ENCODE measurements around the gene GSTO1. TPM values are rescaled to one million over a fixed set of nuclear protein-coding genes. Genes with fewer than 3 reads are reported as not detected.
A peak's percentile ranks its signal among the peaks of the same experiment; 100 is the strongest.

The GSTO1 gene
- total and polyA plus RNA-seq, 2 of the 13 experiments (the other 11 are each of a cell fraction or from before 2014, with no cell fraction given) = 228 to 300 TPM

DNA sequence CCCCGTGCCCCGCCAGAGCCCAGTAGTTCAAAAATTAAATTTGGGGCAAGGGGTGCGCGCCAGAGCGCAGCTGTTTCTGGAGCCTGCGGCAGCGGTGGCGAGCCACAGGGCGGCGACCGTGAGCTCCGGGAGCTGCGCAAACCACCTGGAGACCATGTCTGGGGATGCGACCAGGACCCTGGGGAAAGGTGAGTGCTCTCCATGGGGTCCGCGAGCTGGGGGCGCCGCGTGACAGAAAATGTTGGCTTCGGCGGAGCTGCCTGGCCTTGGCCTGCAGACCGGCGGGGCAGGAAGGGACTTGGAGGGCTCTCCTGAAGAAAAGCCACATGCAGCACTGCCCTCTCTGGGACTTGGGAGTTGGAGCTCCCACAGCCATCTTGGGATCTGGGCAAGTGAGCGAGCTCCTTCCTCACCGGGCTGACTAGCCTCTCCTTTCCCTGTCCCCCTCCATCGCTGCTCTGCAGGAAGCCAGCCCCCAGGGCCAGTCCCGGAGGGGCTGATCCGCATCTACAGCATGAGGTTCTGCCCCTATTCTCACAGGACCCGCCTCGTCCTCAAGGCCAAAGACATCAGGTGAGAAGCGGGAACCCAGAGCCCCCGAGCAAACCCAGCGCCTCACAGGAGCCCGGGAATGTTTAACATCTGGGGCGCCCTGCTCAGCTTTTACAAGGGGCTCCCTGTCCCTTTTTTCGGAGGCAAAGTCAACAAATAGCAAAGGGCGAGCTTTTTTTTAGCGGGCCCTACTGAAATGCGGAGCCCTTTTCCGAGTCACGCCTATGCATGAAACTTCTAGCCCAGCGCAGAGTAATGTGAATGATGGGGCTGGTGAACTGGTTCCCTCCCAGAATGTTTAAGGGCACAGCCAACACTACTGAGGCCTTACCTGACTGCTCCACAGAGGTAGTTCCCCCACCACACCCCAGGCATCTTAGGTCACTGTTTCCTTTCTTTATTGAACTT lies 20.4 kb downstream of the GSTO1 start (continued):
- TF ChIP-seq, protein P1, sequence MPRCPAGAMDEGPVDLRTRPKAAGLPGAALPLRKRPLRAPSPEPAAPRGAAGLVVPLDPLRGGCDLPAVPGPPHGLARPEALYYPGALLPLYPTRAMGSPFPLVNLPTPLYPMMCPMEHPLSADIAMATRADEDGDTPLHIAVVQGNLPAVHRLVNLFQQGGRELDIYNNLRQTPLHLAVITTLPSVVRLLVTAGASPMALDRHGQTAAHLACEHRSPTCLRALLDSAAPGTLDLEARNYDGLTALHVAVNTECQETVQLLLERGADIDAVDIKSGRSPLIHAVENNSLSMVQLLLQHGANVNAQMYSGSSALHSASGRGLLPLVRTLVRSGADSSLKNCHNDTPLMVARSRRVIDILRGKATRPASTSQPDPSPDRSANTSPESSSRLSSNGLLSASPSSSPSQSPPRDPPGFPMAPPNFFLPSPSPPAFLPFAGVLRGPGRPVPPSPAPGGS (CRISPR knock-in tag; IDR thresholded peaks at IDR 0.05) = no peak
- TF ChIP-seq, protein P2, sequence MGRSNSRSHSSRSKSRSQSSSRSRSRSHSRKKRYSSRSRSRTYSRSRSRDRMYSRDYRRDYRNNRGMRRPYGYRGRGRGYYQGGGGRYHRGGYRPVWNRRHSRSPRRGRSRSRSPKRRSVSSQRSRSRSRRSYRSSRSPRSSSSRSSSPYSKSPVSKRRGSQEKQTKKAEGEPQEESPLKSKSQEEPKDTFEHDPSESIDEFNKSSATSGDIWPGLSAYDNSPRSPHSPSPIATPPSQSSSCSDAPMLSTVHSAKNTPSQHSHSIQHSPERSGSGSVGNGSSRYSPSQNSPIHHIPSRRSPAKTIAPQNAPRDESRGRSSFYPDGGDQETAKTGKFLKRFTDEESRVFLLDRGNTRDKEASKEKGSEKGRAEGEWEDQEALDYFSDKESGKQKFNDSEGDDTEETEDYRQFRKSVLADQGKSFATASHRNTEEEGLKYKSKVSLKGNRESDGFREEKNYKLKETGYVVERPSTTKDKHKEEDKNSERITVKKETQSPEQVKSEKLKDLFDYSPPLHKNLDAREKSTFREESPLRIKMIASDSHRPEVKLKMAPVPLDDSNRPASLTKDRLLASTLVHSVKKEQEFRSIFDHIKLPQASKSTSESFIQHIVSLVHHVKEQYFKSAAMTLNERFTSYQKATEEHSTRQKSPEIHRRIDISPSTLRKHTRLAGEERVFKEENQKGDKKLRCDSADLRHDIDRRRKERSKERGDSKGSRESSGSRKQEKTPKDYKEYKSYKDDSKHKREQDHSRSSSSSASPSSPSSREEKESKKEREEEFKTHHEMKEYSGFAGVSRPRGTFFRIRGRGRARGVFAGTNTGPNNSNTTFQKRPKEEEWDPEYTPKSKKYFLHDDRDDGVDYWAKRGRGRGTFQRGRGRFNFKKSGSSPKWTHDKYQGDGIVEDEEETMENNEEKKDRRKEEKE (IDR thresholded peaks at IDR 0.05) = no peak
- peak; percentile 39; the same call in 1 of the 2 replicates for TF ChIP-seq MYC (CRISPR knock-in tag; IDR thresholded peaks at IDR 0.05; ENCODE audit: borderline replicate concordance)
- TF ChIP-seq YY1 (IDR thresholded peaks at IDR 0.05; ENCODE audit: insufficient read depth, insufficient replicate concordance, low read depth, low read length) = peak; percentile 70
- no peak for TF ChIP-seq FOXM1 (CRISPR knock-in tag; IDR thresholded peaks at IDR 0.05)
- TF ChIP-seq, protein P3, sequence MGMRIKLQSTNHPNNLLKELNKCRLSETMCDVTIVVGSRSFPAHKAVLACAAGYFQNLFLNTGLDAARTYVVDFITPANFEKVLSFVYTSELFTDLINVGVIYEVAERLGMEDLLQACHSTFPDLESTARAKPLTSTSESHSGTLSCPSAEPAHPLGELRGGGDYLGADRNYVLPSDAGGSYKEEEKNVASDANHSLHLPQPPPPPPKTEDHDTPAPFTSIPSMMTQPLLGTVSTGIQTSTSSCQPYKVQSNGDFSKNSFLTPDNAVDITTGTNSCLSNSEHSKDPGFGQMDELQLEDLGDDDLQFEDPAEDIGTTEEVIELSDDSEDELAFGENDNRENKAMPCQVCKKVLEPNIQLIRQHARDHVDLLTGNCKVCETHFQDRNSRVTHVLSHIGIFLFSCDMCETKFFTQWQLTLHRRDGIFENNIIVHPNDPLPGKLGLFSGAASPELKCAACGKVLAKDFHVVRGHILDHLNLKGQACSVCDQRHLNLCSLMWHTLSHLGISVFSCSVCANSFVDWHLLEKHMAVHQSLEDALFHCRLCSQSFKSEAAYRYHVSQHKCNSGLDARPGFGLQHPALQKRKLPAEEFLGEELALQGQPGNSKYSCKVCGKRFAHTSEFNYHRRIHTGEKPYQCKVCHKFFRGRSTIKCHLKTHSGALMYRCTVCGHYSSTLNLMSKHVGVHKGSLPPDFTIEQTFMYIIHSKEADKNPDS (CRISPR knock-in tag; IDR thresholded peaks at IDR 0.05) = no peak
- TF ChIP-seq, protein P4, sequence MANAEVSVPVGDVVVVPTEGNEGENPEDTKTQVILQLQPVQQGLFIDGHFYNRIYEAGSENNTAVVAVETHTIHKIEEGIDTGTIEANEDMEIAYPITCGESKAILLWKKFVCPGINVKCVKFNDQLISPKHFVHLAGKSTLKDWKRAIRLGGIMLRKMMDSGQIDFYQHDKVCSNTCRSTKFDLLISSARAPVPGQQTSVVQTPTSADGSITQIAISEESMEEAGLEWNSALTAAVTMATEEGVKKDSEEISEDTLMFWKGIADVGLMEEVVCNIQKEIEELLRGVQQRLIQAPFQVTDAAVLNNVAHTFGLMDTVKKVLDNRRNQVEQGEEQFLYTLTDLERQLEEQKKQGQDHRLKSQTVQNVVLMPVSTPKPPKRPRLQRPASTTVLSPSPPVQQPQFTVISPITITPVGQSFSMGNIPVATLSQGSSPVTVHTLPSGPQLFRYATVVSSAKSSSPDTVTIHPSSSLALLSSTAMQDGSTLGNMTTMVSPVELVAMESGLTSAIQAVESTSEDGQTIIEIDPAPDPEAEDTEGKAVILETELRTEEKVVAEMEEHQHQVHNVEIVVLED (CRISPR knock-in tag; IDR thresholded peaks at IDR 0.05; ENCODE audit: borderline replicate concordance) = no peak
- TF ChIP-seq PHF5A (CRISPR knock-in tag; IDR thresholded peaks at IDR 0.05; ENCODE audit: low read depth, unreplicated experiment) = no peak
- TF ChIP-seq MIER2 (CRISPR knock-in tag; IDR thresholded peaks at IDR 0.05) = no peak
- TF ChIP-seq PAWR (CRISPR knock-in tag; IDR thresholded peaks at IDR 0.05; ENCODE audit: borderline replicate concordance) = no peak
- TF ChIP-seq, protein P5, sequence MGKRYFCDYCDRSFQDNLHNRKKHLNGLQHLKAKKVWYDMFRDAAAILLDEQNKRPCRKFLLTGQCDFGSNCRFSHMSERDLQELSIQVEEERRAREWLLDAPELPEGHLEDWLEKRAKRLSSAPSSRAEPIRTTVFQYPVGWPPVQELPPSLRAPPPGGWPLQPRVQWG (CRISPR knock-in tag; IDR thresholded peaks at IDR 0.05; ENCODE audit: borderline replicate concordance, low read depth) = no peak
- TF ChIP-seq SATB2 (CRISPR knock-in tag; IDR thresholded peaks at IDR 0.05) = no peak
- TF ChIP-seq, protein P6, sequence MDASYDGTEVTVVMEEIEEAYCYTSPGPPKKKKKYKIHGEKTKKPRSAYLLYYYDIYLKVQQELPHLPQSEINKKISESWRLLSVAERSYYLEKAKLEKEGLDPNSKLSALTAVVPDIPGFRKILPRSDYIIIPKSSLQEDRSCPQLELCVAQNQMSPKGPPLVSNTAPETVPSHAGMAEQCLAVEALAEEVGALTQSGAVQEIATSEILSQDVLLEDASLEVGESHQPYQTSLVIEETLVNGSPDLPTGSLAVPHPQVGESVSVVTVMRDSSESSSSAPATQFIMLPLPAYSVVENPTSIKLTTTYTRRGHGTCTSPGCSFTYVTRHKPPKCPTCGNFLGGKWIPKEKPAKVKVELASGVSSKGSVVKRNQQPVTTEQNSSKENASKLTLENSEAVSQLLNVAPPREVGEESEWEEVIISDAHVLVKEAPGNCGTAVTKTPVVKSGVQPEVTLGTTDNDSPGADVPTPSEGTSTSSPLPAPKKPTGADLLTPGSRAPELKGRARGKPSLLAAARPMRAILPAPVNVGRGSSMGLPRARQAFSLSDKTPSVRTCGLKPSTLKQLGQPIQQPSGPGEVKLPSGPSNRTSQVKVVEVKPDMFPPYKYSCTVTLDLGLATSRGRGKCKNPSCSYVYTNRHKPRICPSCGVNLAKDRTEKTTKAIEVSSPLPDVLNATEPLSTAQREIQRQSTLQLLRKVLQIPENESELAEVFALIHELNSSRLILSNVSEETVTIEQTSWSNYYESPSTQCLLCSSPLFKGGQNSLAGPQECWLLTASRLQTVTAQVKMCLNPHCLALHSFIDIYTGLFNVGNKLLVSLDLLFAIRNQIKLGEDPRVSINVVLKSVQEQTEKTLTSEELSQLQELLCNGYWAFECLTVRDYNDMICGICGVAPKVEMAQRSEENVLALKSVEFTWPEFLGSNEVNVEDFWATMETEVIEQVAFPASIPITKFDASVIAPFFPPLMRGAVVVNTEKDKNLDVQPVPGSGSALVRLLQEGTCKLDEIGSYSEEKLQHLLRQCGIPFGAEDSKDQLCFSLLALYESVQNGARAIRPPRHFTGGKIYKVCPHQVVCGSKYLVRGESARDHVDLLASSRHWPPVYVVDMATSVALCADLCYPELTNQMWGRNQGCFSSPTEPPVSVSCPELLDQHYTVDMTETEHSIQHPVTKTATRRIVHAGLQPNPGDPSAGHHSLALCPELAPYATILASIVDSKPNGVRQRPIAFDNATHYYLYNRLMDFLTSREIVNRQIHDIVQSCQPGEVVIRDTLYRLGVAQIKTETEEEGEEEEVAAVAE (CRISPR knock-in tag; IDR thresholded peaks at IDR 0.05; ENCODE audit: borderline replicate concordance) = no peak
- no peak for TF ChIP-seq DNMT1 (CRISPR knock-in tag; IDR thresholded peaks at IDR 0.05)

Data from HepG2 (cell line).